ENCODE measurements around the gene WARS2.

The WARS2 gene

GRCh38 chr1:119011116-119011515, 129.3 kb downstream of the WARS2 start:
- DNase-seq, result no peak

GRCh38 chr1:119010201-119010600, 130.3 kb downstream of the WARS2 start:
- DNase-seq, result no peak

GRCh38 chr1:119009312-119009655, 131.2 kb downstream of the WARS2 start:
- no peak for DNase-seq

GRCh38 chr1:119008483-119009311, 131.8 kb downstream of the WARS2 start:
- DNase-seq, result no peak

- no peak for DNase-seq
Measured at GRCh38 chr1:119007670-119008482, 132.6 kb downstream of the WARS2 start.

- DNase-seq, result no peak
Measured at GRCh38 chr1:119007339-119007669, 133.1 kb downstream of the WARS2 start.

- no peak for DNase-seq
Measured at GRCh38 chr1:119006406-119007279, 133.8 kb downstream of the WARS2 start.

- DNase-seq, result no peak
Measured at GRCh38 chr1:119005724-119006405, 134.6 kb downstream of the WARS2 start.

- no peak for DNase-seq
Measured at GRCh38 chr1:119004781-119005180, 135.7 kb downstream of the WARS2 start.

- no peak for DNase-seq
Measured at GRCh38 chr1:119004129-119004527, 136.3 kb downstream of the WARS2 start.

- DNase-seq, result no peak
Measured at GRCh38 chr1:119003413-119004128, 136.9 kb downstream of the WARS2 start.

- DNase-seq, result no peak
Measured at GRCh38 chr1:119002028-119002686, 138.3 kb downstream of the WARS2 start.

- no peak for DNase-seq
Measured at GRCh38 chr1:119001181-119002027, 139.0 kb downstream of the WARS2 start.

GRCh38 chr1:119000371-119001180, 139.9 kb downstream of the WARS2 start:
- no peak for DNase-seq

- DNase-seq, result no peak
Measured at GRCh38 chr1:118999348-119000071, 140.9 kb downstream of the WARS2 start.

- no peak for DNase-seq
Measured at GRCh38 chr1:118998171-118998570, 142.3 kb downstream of the WARS2 start.

GRCh38 chr1:118997225-118997624, 143.2 kb downstream of the WARS2 start:
- no peak for DNase-seq

GRCh38 chr1:118995312-118996016, 145.0 kb downstream of the WARS2 start:
- no peak for DNase-seq
